ENCODE measurements around the gene DHX32.

Gene DHX32

GRCh38 chr10:125848857-125849256, 32.2 kb downstream of the DHX32 start:
- TF ChIP-seq FOXP2 (optimal IDR thresholded peaks at IDR 0.05; ENCODE audit: borderline replicate concordance, extremely low read depth, extremely low read length, insufficient read depth) (no peak), POLR2AphosphoS5 (IDR thresholded peaks at IDR 0.05; ENCODE audit: low read depth, low read length) (no peak), TAF1 (IDR thresholded peaks at IDR 0.05; ENCODE audit: borderline replicate concordance, insufficient read depth, low read length) (no peak), REST (IDR thresholded peaks at IDR 0.05; ENCODE audit: insufficient read depth in 1 of 2, low read depth in 2 of 2, low read length in 2 of 2) (no peak)

GRCh38 chr10:125848371-125848770, 32.7 kb downstream of the DHX32 start:
- TF ChIP-seq POLR2AphosphoS5 (IDR thresholded peaks at IDR 0.05; ENCODE audit: low read depth, low read length) = no peak
- no peak for TF ChIP-seq SIN3A (IDR thresholded peaks at IDR 0.05; ENCODE audit: borderline replicate concordance, insufficient read depth, low read length)

- TF ChIP-seq FOXP2 (optimal IDR thresholded peaks at IDR 0.05; ENCODE audit: borderline replicate concordance, extremely low read depth, extremely low read length, insufficient read depth) (no peak), SIN3A (IDR thresholded peaks at IDR 0.05; ENCODE audit: borderline replicate concordance, insufficient read depth, low read length) (no peak), REST (IDR thresholded peaks at IDR 0.05; ENCODE audit: insufficient read depth in 1 of 2, low read depth in 2 of 2, low read length in 2 of 2) (no peak), POLR2AphosphoS5 (IDR thresholded peaks at IDR 0.05; ENCODE audit: low read depth, low read length) (no peak), TAF1 (IDR thresholded peaks at IDR 0.05; ENCODE audit: borderline replicate concordance, insufficient read depth, low read length) (no peak)
Observed at GRCh38 chr10:125846894-125847293, 34.2 kb downstream of the DHX32 start.

- TF ChIP-seq POLR2AphosphoS5 (IDR thresholded peaks at IDR 0.05; ENCODE audit: low read depth, low read length) = no peak
- no peak for TF ChIP-seq FOXP2 (optimal IDR thresholded peaks at IDR 0.05; ENCODE audit: borderline replicate concordance, extremely low read depth, extremely low read length, insufficient read depth)
- TF ChIP-seq REST (IDR thresholded peaks at IDR 0.05; ENCODE audit: insufficient read depth in 1 of 2, low read depth in 2 of 2, low read length in 2 of 2) = no peak
- no peak for TF ChIP-seq SIN3A (IDR thresholded peaks at IDR 0.05; ENCODE audit: borderline replicate concordance, insufficient read depth, low read length)
- no peak for TF ChIP-seq TAF1 (IDR thresholded peaks at IDR 0.05; ENCODE audit: borderline replicate concordance, insufficient read depth, low read length)
Observed at GRCh38 chr10:125845617-125846016, 35.5 kb downstream of the DHX32 start.

GRCh38 chr10:125844751-125845221, 36.3 kb downstream of the DHX32 start:
- TF ChIP-seq TAF1 (IDR thresholded peaks at IDR 0.05; ENCODE audit: borderline replicate concordance, insufficient read depth, low read length) (no peak), POLR2AphosphoS5 (IDR thresholded peaks at IDR 0.05; ENCODE audit: low read depth, low read length) (no peak), REST (IDR thresholded peaks at IDR 0.05; ENCODE audit: insufficient read depth in 1 of 2, low read depth in 2 of 2, low read length in 2 of 2) (no peak), SIN3A (IDR thresholded peaks at IDR 0.05; ENCODE audit: borderline replicate concordance, insufficient read depth, low read length) (no peak), FOXP2 (optimal IDR thresholded peaks at IDR 0.05; ENCODE audit: borderline replicate concordance, extremely low read depth, extremely low read length, insufficient read depth) (no peak)

All from PFSK-1 (cell line).